MM.1S (cell line): ENCODE results near the gene CHTF8.

Source experiments
- DNase-seq: peaks from one replicate; pipeline ENCODE4 v3.0.0-alpha.2; 2015
- H2AFZ ChIP-seq: fragments of 300-600 bp; sonication (generic); 2 replicates; pipeline ENCODE4 v1.6.0; 2016; ENCODE audit warnings: antibody characterized with exemption, low read length
- H3F3A ChIP-seq: fragments of 300-600 bp; sonication (generic); 2 replicates; pipeline ENCODE4 v1.6.1; 2016; ENCODE audit warnings: mild to moderate bottlenecking, antibody characterized with exemption, low read length, moderate library complexity, mixed read lengths; ENCODE audit not compliant: insufficient read depth
- H3K27ac ChIP-seq: fragments of 300-600 bp; sonication (generic); 2 replicates; pipeline ENCODE4 v1.5.1; 2016; ENCODE audit warnings: mild to moderate bottlenecking, low read length
- H3K27me3 ChIP-seq: fragments of 300-600 bp; sonication (generic); replicated peaks from 2 replicates; pipeline ENCODE4 v1.6.0; 2016; ENCODE audit warnings: low read length; ENCODE audit not compliant: insufficient read depth
- H3K36me3 ChIP-seq: fragments of 300-600 bp; sonication (generic); replicated peaks from 2 replicates; pipeline ENCODE4 v1.6.1; 2016; ENCODE audit warnings: mild to moderate bottlenecking, low read length, mixed read lengths; ENCODE audit not compliant: insufficient read depth
- H3K4me1 ChIP-seq: fragments of 300-600 bp; sonication (generic); 2 replicates; pipeline ENCODE4 v1.6.1; 2016; ENCODE audit warnings: low read length, mixed read lengths
- H3K4me2 ChIP-seq: fragments of 300-600 bp; sonication (generic); 2 replicates; pipeline ENCODE4 v1.6.0; 2016; ENCODE audit warnings: low read depth, low read length
- H3K4me3 ChIP-seq: fragments of 300-600 bp; sonication (generic); 2 replicates; pipeline ENCODE4 v1.5.1; 2016; ENCODE audit warnings: low read length, mixed read lengths
- H3K79me2 ChIP-seq: fragments of 300-600 bp; sonication (generic); 2 replicates; pipeline ENCODE4 v1.6.1; 2016; ENCODE audit warnings: mixed run types, low read length, mixed read lengths
- H3K9ac ChIP-seq: fragments of 300-600 bp; sonication (generic); 2 replicates; pipeline ENCODE4 v1.6.1; 2016; ENCODE audit warnings: low read length, mixed read lengths
- H3K9me2 ChIP-seq: fragments of 300-600 bp; sonication (generic); replicated peaks from 2 replicates; pipeline ENCODE4 v1.6.1; 2016; ENCODE audit warnings: mild to moderate bottlenecking, low read length, mixed read lengths; ENCODE audit not compliant: insufficient read depth
- H3K9me3 ChIP-seq: fragments of 300-600 bp; sonication (generic); replicated peaks from 2 replicates; pipeline ENCODE4 v1.6.1; 2016; ENCODE audit warnings: mild to moderate bottlenecking, low read length, mixed read lengths; ENCODE audit not compliant: insufficient read depth
- H4K20me1 ChIP-seq: fragments of 300-600 bp; sonication (generic); 2 replicates; pipeline ENCODE4 v1.6.1; 2016; ENCODE audit warnings: mild to moderate bottlenecking, low read length, moderate library complexity, mixed read lengths; ENCODE audit not compliant: insufficient read depth
- CTCF ChIP-seq: fragments of 300-600 bp; sonication (generic); IDR thresholded peaks from 2 replicates; pipeline ENCODE4 v1.5.1; 2016; ENCODE audit warnings: antibody characterized with exemption, low read length, mixed read lengths
- EZH2 ChIP-seq: fragments of 300-600 bp; sonication (generic); optimal IDR thresholded peaks from 2 replicates; pipeline ENCODE3; 2017; ENCODE audit warnings: low read depth, mild to moderate bottlenecking, antibody characterized with exemption, low read length, mixed read lengths
- EZH2phosphoT487 ChIP-seq: fragments of 300-600 bp; sonication (generic); IDR thresholded peaks from 2 replicates; pipeline ENCODE4 v1.6.1; 2018; ENCODE audit warnings: antibody characterized with exemption, low read length

CHTF8 gene

DNA sequence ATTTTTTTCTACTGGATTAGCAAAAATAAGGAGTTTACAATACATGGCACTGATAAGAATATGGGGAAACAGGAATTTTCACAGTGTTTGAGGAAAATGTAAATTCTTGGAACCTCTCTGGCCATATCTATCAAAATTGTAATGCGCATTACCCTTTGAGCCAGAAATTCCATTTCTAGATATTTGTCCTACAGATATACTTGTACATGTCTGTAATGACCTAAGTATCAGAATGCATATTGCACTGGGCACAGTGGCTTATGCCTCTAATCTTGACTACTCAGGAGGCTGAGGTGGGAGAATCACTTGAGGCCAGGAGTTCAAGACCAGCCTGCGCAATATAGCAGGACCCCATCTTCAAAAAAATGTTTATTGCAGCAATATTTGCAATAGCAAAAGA is 52.7 kb downstream of the CHTF8 start:
- H3K9ac ChIP-seq = no peak overlapping the region
- H3K27me3 ChIP-seq = no peaks in the 10 kb centered on the region
- TF ChIP-seq EZH2phosphoT487 = no peak
- no peak for TF ChIP-seq EZH2
- no peak for TF ChIP-seq CTCF
- DNase-seq = no peak
- no peak overlapping the region for H3K4me3 ChIP-seq
- H3K79me2 ChIP-seq = no peaks in the 10 kb centered on the region
- H3K27ac ChIP-seq = no peak overlapping the region
- no peaks in the 10 kb centered on the region for H3F3A ChIP-seq
- no peaks in the 10 kb centered on the region; the same call in 1 of the 2 replicates for H3K36me3 ChIP-seq
- H3K9me2 ChIP-seq = no peaks in the 10 kb centered on the region
- no peaks in the 10 kb centered on the region for H3K4me1 ChIP-seq
- H3K4me2 ChIP-seq = no peak overlapping the region
- H3K9me3 ChIP-seq = no peaks in the 10 kb centered on the region
- no peak overlapping the region for H2AFZ ChIP-seq
- no peaks in the 10 kb centered on the region for H4K20me1 ChIP-seq

GRCh38 chr16:69078073-69078472 is 54.3 kb downstream of the CHTF8 start:
- no peak overlapping the region for H3K4me3 ChIP-seq
- no peaks in the 10 kb centered on the region for H3F3A ChIP-seq
- no peak overlapping the region for H2AFZ ChIP-seq
- H3K79me2 ChIP-seq = no peaks in the 10 kb centered on the region
- H3K9ac ChIP-seq = no peak overlapping the region
- H4K20me1 ChIP-seq = no peaks in the 10 kb centered on the region
- H3K27me3 ChIP-seq = no peaks in the 10 kb centered on the region
- H3K9me3 ChIP-seq = no peaks in the 10 kb centered on the region
- DNase-seq = no peak
- H3K4me1 ChIP-seq = no peaks in the 10 kb centered on the region
- H3K27ac ChIP-seq = no peak overlapping the region
- TF ChIP-seq EZH2phosphoT487 = no peak
- TF ChIP-seq EZH2 = no peak
- no peak for TF ChIP-seq CTCF
- no peak overlapping the region for H3K4me2 ChIP-seq
- H3K9me2 ChIP-seq = no peaks in the 10 kb centered on the region
- no peaks in the 10 kb centered on the region for H3K36me3 ChIP-seq

GRCh38 chr16:69077251-69077650 is 55.1 kb downstream of the CHTF8 start:
- no peaks in the 10 kb centered on the region for H3K79me2 ChIP-seq
- no peak overlapping the region for H3K4me2 ChIP-seq
- DNase-seq = no peak
- no peaks in the 10 kb centered on the region for H3K36me3 ChIP-seq
- TF ChIP-seq EZH2phosphoT487 = no peak
- no peak for TF ChIP-seq EZH2
- TF ChIP-seq CTCF = no peak
- H3K27me3 ChIP-seq = no peaks in the 10 kb centered on the region
- no peak overlapping the region for H3K4me3 ChIP-seq
- no peak overlapping the region for H3K9ac ChIP-seq
- no peaks in the 10 kb centered on the region for H3K4me1 ChIP-seq
- H2AFZ ChIP-seq = no peak overlapping the region
- H3K9me2 ChIP-seq = no peaks in the 10 kb centered on the region
- H3K27ac ChIP-seq = no peak overlapping the region
- no peaks in the 10 kb centered on the region for H3K9me3 ChIP-seq
- no peaks in the 10 kb centered on the region for H4K20me1 ChIP-seq
- no peaks in the 10 kb centered on the region for H3F3A ChIP-seq
